Anterior cingulate cortex (tissue), 58 donors: ENCODE measurements around the gene COL23A1.
"Not testable (repeated sequence)": the region's sequence is repeated elsewhere in the genome, so short reads cannot be mapped to it uniquely, and the experiment has no call there.

Experiments
- DNase-seq, 58 donors: peaks; one replicate each; lab custom pipeline; 2025; lab: John Stamatoyannopoulos, UW

The COL23A1 gene

GRCh38 chr5:178201221-178201926, 388.8 kb downstream of the COL23A1 start:
- DNase-seq, result no peak

- peak in 1 of 58 donors; percentile 1 for DNase-seq
These were observed 390.4 kb downstream of the COL23A1 start for GRCh38 chr5:178199581-178200434.

GRCh38 chr5:178198706-178199105, 391.5 kb downstream of the COL23A1 start:
- DNase-seq, result no peak

- not testable (repeated sequence) for DNase-seq
These were observed 392.0 kb downstream of the COL23A1 start for GRCh38 chr5:178198151-178198550.

GRCh38 chr5:178196986-178197385, 393.2 kb downstream of the COL23A1 start:
- DNase-seq, result no peak

- DNase-seq, result no peak
These were observed 393.8 kb downstream of the COL23A1 start for GRCh38 chr5:178196281-178196812.

GRCh38 chr5:178194026-178194425, 396.2 kb downstream of the COL23A1 start:
- DNase-seq, result no peak

GRCh38 chr5:178193251-178193809, 396.9 kb downstream of the COL23A1 start:
- DNase-seq, result no peak

GRCh38 chr5:178192787-178193186, 397.4 kb downstream of the COL23A1 start:
- no peak for DNase-seq

GRCh38 chr5:178192244-178192643, 397.9 kb downstream of the COL23A1 start:
- DNase-seq, result no peak

- no peak for DNase-seq
These were observed 398.5 kb downstream of the COL23A1 start for GRCh38 chr5:178191661-178192060.

GRCh38 chr5:178189433-178189832, 400.8 kb downstream of the COL23A1 start:
- DNase-seq, result no peak
